ES-I3 (cell line): ENCODE data around the gene OST4.

Experiments used
- H3K36me3 ChIP-seq: 2 replicates; pipeline ENCODE4 v1.6.1; 2013; ENCODE audit warnings: mild to moderate bottlenecking, low read length, control low read depth, moderate library complexity; ENCODE audit not compliant: insufficient read depth
- H3K4me1 ChIP-seq: 2 replicates; pipeline ENCODE4 v1.6.1; 2013; ENCODE audit warnings: mild to moderate bottlenecking, control low read depth, low read length; ENCODE audit not compliant: insufficient read depth
- H3K9ac ChIP-seq: 2 replicates; pipeline ENCODE4 v1.6.1; 2013; ENCODE audit warnings: low read depth, mild to moderate bottlenecking, low read length, moderate library complexity
- H3K9me3 ChIP-seq: 2 replicates; pipeline ENCODE4 v1.6.1; 2013; ENCODE audit warnings: mild to moderate bottlenecking, low read length, moderate library complexity; ENCODE audit not compliant: control insufficient read depth, insufficient read depth

Gene OST4

GRCh38 chr2:27024812-27025211 lies 46.6 kb downstream of the OST4 start:
- H3K4me1 ChIP-seq = no peaks in the 10 kb centered on the region
- H3K36me3 ChIP-seq = no peaks in the 10 kb centered on the region
- H3K9me3 ChIP-seq = no peaks in the 10 kb centered on the region
- H3K9ac ChIP-seq = no peak overlapping the region

GRCh38 chr2:27024188-27024587 lies 47.3 kb downstream of the OST4 start:
- no peaks in the 10 kb centered on the region for H3K36me3 ChIP-seq
- no peaks in the 10 kb centered on the region for H3K4me1 ChIP-seq
- no peak overlapping the region for H3K9ac ChIP-seq
- H3K9me3 ChIP-seq = no peaks in the 10 kb centered on the region

GRCh38 chr2:27023740-27024139 lies 47.7 kb downstream of the OST4 start:
- no peaks in the 10 kb centered on the region for H3K36me3 ChIP-seq
- no peaks in the 10 kb centered on the region for H3K9me3 ChIP-seq
- H3K9ac ChIP-seq = no peak overlapping the region
- no peaks in the 10 kb centered on the region for H3K4me1 ChIP-seq

GRCh38 chr2:27021253-27022049 lies 50.0 kb downstream of the OST4 start:
- Histone ChIP-seq H3K36me3 (no peaks in the 10 kb centered on the region), H3K9me3 (no peaks in the 10 kb centered on the region), H3K9ac (no peak overlapping the region), H3K4me1 (no peaks in the 10 kb centered on the region; the same call in 1 of the 2 replicates)
